ENCODE measurements around the gene POLA1.

The POLA1 gene

GRCh38 chrX:24684048-24684447 lies 9.7 kb upstream of the POLA1 start:
- no peak for TF ChIP-seq CTCF (IDR thresholded peaks at IDR 0.05; ENCODE audit: low read depth, low read length)
- no peak for DNase-seq (ENCODE audit: low read depth, low spot score)
- in situ Hi-C loops (cut with HindIII; ENCODE audit: low sequenced_read_pairs): no loop called here

GRCh38 chrX:24692305-24692704 lies 1.4 kb upstream of the POLA1 start:
- no peak for TF ChIP-seq CTCF (IDR thresholded peaks at IDR 0.05; ENCODE audit: low read depth, low read length)
- no peak overlapping the region for H3K4me3 ChIP-seq (ENCODE audit: low read depth, low read length)
- in situ Hi-C loops (cut with HindIII; ENCODE audit: low sequenced_read_pairs): no loop called here
- DNase-seq (ENCODE audit: low read depth, low spot score): no peak

More at GRCh38 chrX:24684048-24684447, 9.7 kb upstream of the POLA1 start:
- H3K4me3 ChIP-seq (ENCODE audit: low read depth, low read length): no peak overlapping the region

GRCh38 chrX:24694825-24695224 lies 1.1 kb downstream of the POLA1 start:
- H3K4me3 ChIP-seq (ENCODE audit: low read depth, low read length): no peak overlapping the region
- TF ChIP-seq CTCF (IDR thresholded peaks at IDR 0.05; ENCODE audit: low read depth, low read length): no peak
- in situ Hi-C loops (cut with HindIII; ENCODE audit: low sequenced_read_pairs): no loop called here
- no peak for DNase-seq (ENCODE audit: low read depth, low spot score)

- DNase-seq (ENCODE audit: low read depth, low spot score): no peak
- no peak overlapping the region for H3K4me3 ChIP-seq (ENCODE audit: low read depth, low read length)
- no peak for TF ChIP-seq CTCF (IDR thresholded peaks at IDR 0.05; ENCODE audit: low read depth, low read length)
- in situ Hi-C loops (cut with HindIII; ENCODE audit: low sequenced_read_pairs): no loop called here
Measured at GRCh38 chrX:24696294-24696693, 2.6 kb downstream of the POLA1 start.

- no peak for TF ChIP-seq CTCF (IDR thresholded peaks at IDR 0.05; ENCODE audit: low read depth, low read length)
- no peak for DNase-seq (ENCODE audit: low read depth, low spot score)
- H3K4me3 ChIP-seq (ENCODE audit: low read depth, low read length): no peak overlapping the region
- in situ Hi-C loops (cut with HindIII; ENCODE audit: low sequenced_read_pairs): no loop called here
Measured at GRCh38 chrX:24702362-24703184, 8.9 kb downstream of the POLA1 start.

- in situ Hi-C loops (cut with HindIII; ENCODE audit: low sequenced_read_pairs): no loop called here
- H3K4me3 ChIP-seq (ENCODE audit: low read depth, low read length): no peak overlapping the region
- no peak for TF ChIP-seq CTCF (IDR thresholded peaks at IDR 0.05; ENCODE audit: low read depth, low read length)
- DNase-seq (ENCODE audit: low read depth, low spot score): no peak
Measured at GRCh38 chrX:24703185-24703494, 9.4 kb downstream of the POLA1 start.
